GM19035 (cell line): Measurements from ENCODE around the gene CERCAM.
"Not testable (repeated sequence)": the region's sequence is repeated elsewhere in the genome, so short reads cannot be mapped to it uniquely, and the experiment has no call there.

ENCODE experiments used
- ATAC-seq: cut with Tn5 transposase; IDR thresholded peaks from one replicate; pipeline ENCODE4 v1.9.1; 2021; ENCODE audit not compliant: unreplicated experiment

CERCAM gene

DNA sequence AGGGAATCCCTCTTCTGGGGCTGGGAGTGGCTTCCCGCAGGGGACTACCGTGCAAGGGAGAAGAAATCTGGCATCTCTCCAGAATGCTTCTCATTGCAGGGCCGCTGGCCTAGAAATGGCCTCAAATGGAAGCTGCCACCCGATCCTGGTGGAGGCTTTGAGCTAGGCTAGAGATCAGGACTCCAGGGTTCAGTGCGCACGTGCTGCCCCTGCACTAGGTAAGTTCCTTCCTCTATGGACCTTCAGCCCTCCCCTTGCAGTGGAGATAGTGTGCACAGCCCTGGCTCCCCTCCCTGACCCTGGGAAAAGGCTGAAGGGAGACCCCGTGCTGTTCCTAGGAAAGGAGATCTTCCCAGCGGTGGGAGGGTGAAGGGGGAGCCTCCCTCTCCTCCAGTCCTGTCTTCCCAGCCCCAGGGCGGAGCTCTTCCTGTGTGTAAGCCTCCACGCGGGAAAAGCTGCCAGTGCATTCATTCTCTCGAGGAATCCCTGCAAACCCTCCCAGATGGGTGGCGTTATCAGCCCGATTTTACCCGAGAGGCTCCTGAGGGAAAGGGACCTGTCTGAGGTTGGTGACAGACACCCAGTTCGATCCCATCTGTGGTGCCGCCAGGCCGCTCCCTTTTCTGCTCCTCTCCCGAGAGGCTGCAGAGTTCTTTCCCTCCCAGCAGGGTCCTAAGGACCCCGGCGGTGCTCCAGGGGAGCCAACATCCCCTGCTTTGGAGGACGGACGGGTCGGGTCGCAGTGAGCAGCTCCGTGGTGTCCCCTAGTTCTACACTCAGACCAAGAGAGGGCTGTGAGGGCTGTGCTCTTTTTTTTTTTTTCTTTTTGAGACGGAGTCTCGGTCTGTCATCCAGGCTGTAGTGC, 1.4 kb upstream of the CERCAM start:
- no peak for ATAC-seq

GRCh38 chr9:128420060-128420650, 502 bp upstream of the CERCAM start:
- ATAC-seq, result peak; percentile 70

DNA sequence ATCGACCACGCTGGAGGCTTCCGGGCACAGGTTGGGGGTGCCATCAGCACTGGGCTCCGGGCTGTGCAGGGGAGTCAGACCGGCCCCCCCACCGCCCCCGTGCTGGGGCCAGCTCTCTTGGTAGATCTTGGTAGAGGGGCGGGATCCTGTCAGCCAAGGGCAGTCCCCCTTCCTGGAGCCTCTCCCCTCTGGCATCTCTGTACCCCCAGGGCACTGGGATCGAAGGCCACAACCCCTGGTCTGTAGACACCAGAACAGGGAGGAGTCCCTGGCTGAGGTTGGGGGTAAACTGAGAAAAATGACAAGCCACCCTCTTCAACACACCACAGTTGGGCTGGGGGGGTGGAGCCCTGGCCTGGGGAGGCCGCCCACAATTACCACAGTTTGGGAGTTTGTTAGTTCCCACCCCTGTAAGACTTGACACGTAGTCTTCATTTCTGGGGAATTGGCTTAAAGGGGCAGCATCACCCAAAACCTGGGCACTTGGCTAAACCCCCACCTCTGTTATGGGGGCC, 882 bp downstream of the CERCAM start:
- ATAC-seq, result no peak

- not testable (repeated sequence) for ATAC-seq
Observed at GRCh38 chr9:128422022-128422782, 1.5 kb downstream of the CERCAM start.

- no peak for ATAC-seq
Observed at GRCh38 chr9:128422783-128423150, 2.1 kb downstream of the CERCAM start.

DNA sequence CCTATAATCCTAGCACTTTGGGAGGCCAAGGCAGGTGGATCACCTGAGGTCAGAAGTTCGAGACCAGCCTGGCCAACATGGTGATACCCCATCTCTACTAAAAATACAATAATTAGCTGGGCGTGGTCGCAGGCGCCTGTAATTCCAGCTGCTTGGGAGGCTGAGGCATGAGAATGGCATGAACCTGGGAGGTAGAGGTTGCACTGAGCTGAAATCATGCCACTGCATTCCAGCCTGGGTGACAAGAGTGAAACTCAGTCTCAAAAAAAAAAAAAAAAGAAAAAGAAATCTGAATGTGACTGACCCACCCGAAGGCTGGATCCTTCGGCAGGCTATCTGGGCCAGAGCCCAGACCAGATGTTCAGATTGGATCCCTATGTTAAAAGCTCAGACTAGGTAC, 2.7 kb downstream of the CERCAM start:
- ATAC-seq, result not testable (repeated sequence)

- ATAC-seq, result no peak
Observed at GRCh38 chr9:128424268-128424780, 3.7 kb downstream of the CERCAM start.

DNA sequence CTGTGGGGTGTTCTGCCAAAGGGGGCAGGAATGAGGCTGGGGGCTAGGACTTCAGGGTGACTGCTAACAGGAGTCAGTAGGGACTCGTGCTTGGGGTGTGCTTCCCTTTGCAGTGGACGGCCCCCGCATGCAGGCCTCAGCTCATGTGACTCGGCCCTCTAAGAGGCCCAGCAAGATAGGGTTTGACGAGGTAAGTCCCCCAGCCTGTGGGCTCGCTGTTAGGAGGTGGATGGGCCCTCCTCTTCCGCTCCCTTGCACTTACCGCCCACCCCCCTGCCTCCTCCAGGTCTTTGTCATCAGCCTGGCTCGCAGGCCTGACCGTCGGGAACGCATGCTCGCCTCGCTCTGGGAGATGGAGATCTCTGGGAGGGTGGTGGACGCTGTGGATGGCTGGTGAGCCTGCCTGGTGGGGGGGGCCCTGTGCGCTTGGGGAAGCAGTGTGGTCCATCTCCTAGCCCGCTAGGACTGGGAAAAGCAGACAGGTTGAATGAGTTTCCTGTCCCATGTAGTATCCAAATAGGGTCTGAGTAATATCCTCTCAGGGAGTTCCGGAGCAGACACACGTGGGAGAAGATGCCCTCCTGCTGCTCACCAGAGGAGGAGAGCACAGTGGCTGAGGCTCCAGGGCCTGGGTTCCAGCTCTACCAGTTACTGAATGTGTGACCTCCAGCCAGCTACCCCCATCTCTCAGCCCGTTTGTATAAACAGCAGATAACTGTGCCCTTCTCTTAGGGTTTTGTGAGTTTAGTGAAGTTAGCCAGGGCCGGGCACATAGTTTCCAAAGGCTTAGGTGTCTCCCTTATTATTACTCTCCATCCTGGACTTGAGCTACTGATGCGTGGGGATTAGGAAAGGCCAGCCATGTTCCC, 8.2 kb downstream of the CERCAM start:
- ATAC-seq, result no peak

- no peak for ATAC-seq
Observed at GRCh38 chr9:128429513-128430086, 8.9 kb downstream of the CERCAM start.

- ATAC-seq, result no peak
Observed at GRCh38 chr9:128431207-128431606, 10.6 kb downstream of the CERCAM start.

GRCh38 chr9:128434340-128434739, 13.7 kb downstream of the CERCAM start:
- ATAC-seq, result no peak

GRCh38 chr9:128435611-128436010, 15.0 kb downstream of the CERCAM start:
- ATAC-seq, result no peak

DNA sequence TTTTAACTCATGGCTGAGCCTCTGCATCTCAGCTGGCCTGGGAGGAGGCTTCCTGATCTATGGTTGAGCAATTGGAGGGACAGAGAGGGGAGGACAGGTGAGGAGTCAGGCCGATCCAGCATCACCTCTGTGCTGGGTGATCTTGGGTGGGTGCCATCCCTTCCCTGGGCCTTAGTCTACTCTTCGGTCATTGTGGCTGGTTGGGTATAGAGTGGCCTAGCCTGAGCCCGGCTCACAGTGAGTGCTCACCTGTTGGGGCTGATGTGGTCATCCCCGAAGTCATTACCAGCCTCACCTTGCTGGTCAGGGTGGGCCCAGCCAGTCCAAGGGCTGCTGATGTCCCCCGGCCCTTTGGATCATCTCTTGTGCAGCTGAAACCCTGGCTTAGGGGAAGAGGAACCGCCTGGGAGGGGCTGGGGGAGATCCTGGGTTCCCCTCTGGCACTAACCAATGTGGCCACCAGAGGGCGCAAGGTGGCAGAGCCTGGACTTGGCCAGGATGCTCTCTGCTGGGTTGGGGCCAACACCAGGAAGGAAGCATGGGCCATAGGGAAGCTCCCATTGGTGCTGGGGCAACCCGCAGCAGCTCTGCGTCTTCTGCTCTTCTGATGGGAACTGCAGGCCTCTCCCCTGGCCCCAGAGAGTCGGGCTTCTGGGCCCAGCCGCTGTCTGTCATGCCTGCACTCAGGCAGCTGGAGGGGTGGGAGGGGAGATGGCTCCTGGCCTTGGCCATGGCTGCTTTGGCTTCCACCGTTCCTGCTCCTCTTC, 17.9 kb downstream of the CERCAM start:
- no peak for ATAC-seq

DNA sequence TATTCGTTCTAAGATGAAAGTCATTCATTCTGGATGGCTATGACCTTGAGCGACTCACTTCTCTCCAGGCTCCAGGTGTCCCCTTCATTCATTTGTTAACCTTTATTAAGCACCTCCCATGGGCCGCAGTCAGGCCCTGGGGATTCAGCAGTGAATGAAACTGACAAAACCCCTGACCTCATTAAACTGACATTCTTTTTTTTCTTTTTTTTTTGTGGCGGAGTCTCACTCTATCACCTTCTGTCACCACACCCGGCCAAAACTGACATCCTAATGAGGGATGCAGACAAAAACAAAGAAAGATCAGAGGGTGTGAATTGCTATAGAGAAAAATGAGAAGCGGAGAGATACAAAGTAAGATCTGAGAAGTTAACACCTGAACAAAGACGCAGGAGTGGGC, 18.6 kb downstream of the CERCAM start:
- ATAC-seq, result no peak

- ATAC-seq, result no peak
Observed at GRCh38 chr9:128442150-128442549, 21.5 kb downstream of the CERCAM start.

DNA sequence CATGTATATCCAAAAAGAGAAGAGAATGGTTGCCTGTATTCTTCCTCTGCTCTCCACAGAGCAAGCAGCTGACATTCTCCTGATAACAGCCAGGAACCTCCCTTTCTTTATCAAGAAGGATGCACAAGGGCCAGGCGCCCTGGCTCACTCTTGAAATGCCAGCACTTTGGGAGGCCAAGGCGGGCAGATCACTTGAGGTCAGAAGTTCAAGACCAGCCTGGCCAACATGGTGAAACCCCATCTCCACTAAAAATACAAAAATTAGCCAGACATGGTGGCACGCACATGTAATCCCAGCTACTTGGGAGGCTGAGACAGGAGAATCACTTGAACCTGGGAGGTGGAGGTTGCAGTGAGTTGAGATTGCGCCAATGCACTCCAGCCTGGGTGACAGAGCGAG, 25.8 kb downstream of the CERCAM start:
- not testable (repeated sequence) for ATAC-seq

DNA sequence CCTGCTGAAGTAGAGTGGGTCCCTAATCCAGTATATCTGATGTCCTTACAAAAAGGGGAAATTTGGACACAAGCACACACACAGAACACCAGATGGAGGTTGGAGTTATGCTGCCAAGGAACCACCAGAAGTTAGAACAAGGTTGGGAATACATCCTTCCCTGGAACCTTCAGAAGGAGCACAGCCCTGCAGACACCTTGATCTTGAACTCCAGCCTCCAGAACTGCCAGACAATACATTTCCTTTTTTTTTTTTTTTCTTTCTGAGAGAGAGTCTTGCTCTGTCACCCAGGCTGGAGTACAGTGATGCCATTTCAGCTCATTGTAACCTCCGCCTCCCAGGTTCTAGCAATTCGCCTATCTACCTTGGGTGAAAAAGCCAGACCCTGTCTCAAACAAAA, 28.1 kb downstream of the CERCAM start:
- no peak for ATAC-seq

DNA sequence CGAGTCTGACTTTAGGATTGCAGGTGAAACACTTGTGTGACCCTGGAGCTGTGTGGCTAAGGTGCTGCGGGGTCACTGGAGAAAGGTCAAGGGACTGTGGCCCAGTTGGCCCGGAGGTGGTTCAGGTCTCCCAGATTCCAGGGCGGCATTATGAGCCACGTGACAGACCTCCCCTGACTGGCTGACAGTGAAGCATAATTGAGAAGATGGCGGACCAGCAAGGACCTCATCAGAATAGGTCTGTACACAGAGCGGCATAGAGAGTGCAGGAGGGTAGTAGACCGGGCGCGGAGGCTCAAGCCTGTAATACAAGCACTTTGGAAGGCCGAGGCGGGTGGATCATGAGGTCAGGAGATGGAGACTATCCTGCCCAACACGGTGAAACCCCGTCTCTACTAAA, 34.3 kb downstream of the CERCAM start:
- ATAC-seq, result no peak

GRCh38 chr9:128455849-128456612, 35.4 kb downstream of the CERCAM start, which contains the start of gene ODF2:
Gene ODF2, plus strand, starts transcription at chr9:128456006. Its CDS starts 86 bp downstream, at chr9:128456092.
- ATAC-seq, result peak; percentile 91
